ENCODE data around the gene FCMR.
"Not testable (repeated sequence)": the region's sequence is repeated elsewhere in the genome, so short reads cannot be mapped to it uniquely, and the experiment has no call there.

The FCMR gene

DNA sequence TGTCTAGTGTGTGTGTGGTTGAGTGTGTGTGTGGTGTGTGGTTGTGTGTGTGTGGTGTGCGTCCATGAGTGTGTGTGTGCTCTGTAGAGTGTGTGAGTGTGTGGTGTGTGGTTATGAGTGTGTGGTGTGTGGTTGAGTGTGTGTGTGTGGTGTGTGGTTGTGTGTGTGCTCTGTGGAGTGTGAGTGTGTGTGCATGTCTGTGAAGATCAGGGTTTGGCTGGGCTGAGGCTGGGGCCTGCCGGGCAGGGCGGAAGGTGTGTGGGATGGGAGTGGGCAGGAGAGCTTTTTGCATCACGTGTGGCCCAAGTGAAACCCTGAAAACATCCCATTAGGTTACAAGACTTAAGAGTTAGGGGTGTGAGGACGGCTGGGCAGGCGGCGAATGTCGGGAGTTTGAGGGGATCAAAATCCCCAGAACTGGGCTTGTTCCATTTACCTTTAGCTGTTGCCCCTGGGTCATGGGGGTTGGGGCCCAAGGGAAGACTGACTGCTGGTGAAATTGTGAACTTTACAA, 2.9 kb upstream of the FCMR start:
- Histone ChIP-seq H3K36me3 (replicated peaks) (no peaks in the 10 kb centered on the region), H3K4me3 (ENCODE audit: low read depth, low read length) (no peak overlapping the region), H3K27me3 (replicated peaks) (no peaks in the 10 kb centered on the region), H3K27ac (no peak overlapping the region)
- in situ Hi-C loops (cut with HindIII; ENCODE audit: low pct_ligation_motif_present, low sequenced_read_pairs), result no loop called here
- no peak for DNase-seq
- TF ChIP-seq, protein P1, sequence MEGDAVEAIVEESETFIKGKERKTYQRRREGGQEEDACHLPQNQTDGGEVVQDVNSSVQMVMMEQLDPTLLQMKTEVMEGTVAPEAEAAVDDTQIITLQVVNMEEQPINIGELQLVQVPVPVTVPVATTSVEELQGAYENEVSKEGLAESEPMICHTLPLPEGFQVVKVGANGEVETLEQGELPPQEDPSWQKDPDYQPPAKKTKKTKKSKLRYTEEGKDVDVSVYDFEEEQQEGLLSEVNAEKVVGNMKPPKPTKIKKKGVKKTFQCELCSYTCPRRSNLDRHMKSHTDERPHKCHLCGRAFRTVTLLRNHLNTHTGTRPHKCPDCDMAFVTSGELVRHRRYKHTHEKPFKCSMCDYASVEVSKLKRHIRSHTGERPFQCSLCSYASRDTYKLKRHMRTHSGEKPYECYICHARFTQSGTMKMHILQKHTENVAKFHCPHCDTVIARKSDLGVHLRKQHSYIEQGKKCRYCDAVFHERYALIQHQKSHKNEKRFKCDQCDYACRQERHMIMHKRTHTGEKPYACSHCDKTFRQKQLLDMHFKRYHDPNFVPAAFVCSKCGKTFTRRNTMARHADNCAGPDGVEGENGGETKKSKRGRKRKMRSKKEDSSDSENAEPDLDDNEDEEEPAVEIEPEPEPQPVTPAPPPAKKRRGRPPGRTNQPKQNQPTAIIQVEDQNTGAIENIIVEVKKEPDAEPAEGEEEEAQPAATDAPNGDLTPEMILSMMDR (IDR thresholded peaks at IDR 0.05; ENCODE audit: low read depth, low read length, missing control alignments), result no peak

DNA sequence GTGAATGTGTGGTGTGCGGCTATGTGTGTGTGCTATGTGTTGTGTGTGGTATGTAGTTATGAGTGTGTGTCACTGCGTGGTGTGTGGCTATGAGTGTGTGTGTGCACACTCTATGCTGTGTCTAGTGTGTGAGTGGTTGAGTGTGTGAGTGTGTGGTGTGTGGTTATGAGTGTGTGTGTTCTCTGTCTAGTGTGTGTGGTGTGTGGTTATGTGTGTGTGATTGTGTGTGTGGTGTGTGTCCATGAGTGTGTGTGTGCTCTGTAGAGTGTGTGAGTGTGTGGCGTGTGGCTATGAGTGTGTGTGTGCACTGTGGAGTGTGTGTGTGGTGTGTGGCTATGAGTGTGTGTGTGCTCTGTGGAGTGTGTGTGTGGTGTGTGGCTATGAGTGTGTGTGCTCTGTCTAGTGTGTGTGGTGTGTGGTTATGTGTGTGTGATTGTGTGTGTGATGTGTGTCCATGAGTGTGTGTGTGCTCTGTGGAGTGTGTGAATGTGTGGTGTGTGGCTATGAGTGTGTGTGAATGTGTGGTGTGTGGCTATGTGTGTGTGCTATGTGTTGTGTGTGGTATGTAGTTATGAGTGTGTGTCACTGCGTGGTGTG, 2.3 kb upstream of the FCMR start:
- H3K36me3 ChIP-seq (replicated peaks); H3K4me3 ChIP-seq (ENCODE audit: low read depth, low read length); DNase-seq; H3K27me3 ChIP-seq (replicated peaks); H3K27ac ChIP-seq; in situ Hi-C loops (cut with HindIII; ENCODE audit: low pct_ligation_motif_present, low sequenced_read_pairs): not testable (repeated sequence)

DNA sequence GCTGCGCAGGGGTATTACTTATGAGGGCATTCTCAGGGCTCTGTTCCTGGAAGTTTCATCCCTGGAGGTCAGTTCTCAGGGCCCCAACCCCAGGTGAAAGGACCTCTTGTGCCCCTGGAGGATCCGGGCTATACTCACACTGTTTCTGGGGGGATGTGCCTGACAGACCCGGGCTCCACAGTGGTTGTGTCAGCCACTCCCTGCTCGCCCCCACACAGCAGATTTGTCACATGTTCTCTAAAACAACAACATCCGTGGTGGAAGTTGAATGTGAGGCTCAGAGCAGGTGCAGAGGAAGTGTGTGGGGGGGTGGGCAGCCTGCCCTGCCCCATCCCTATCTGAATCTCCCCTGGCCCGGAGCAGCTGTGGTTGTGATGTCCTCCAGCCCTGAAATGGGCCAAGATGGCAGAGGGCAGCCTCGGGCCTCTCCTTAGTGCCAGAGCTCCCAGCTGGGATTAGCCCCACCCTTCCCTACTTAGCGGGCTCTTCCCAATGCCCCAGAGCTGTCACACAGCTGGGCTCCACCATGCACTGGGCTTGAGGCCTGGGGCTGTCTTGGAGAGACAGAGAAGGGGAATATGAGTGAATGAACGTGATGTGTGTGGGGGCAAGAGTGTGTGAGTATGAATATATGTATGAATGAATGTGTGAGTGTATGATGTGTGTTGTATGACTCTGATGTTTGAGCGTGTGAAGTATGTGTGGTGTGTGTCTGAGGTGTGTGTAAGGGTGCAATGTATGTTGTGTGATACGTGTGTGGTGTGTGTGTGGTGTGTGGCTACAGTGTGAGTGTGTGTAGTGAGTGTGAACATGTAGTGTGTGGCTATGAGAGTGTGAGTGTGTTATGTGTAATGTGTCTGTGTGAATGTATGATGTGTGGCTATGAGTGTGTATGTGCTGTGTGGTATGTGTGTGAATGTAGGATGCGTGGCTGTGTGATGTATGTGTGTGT, 1.5 kb upstream of the FCMR start:
- no peak for DNase-seq
- Histone ChIP-seq H3K27me3 (replicated peaks) (no peaks in the 10 kb centered on the region), H3K4me3 (ENCODE audit: low read depth, low read length) (no peak overlapping the region), H3K36me3 (replicated peaks) (no peaks in the 10 kb centered on the region), H3K27ac (no peak overlapping the region)
- TF ChIP-seq, protein P1 (IDR thresholded peaks at IDR 0.05; ENCODE audit: low read depth, low read length, missing control alignments), result no peak
- in situ Hi-C loops (cut with HindIII; ENCODE audit: low pct_ligation_motif_present, low sequenced_read_pairs), result no loop called here

DNA sequence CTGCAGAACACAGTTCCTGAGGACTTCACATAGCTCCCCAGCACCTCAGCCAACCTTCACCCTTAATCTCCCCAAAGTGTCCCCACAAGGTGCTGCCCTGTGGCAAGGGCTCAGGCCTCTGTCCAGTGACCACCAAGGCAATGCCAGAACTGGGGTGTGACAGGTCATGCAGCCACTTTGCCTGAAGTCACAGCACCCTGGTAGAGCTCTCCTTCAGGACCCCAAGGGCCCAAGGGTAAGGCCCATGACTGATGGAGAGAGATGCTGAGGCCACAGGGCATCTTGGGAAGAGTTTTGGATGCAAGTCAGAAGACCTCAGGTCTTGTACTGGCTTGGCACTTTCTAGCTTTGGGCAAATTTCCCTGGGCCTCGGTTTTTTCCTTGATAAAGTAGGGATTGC, 783 bp upstream of the FCMR start:
- H3K4me3 ChIP-seq (ENCODE audit: low read depth, low read length), result no peak overlapping the region
- no peak overlapping the region for H3K27ac ChIP-seq
- no peak for DNase-seq
- peaks cover 1% of the 10 kb centered on the region for H3K27me3 ChIP-seq (replicated peaks)
- TF ChIP-seq, protein P1 (IDR thresholded peaks at IDR 0.05; ENCODE audit: low read depth, low read length, missing control alignments), result no peak
- in situ Hi-C loops (cut with HindIII; ENCODE audit: low pct_ligation_motif_present, low sequenced_read_pairs), result no loop called here
- no peaks in the 10 kb centered on the region for H3K36me3 ChIP-seq (replicated peaks)

DNA sequence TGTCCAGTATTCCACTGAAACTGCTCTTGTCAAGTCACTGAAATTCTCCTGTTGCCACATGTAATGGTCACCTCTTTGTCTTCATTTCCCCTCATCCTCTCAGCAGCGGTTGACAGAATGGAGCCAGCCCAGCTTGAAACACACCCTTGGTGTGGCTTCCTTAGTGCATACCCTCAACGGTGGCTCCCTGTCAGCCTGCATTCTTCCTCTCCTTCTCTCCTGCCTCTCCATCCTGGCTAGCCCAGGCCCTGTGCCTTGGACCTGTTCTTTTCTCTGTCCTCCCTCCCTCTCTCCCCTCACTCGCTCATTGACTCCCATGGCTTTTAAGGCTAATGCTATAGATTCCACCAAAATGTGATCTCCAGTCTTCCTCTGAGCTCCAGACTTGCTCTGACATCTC, 3.7 kb downstream of the FCMR start:
- in situ Hi-C loops (cut with HindIII; ENCODE audit: low pct_ligation_motif_present, low sequenced_read_pairs), result no loop called here

More for the DNA sequence above, 3.7 kb downstream of the FCMR start:
- TF ChIP-seq, protein P1 (IDR thresholded peaks at IDR 0.05; ENCODE audit: low read depth, low read length, missing control alignments), result no peak
- H3K27ac ChIP-seq, result no peak overlapping the region
- DNase-seq, result no peak
- H3K36me3 ChIP-seq (replicated peaks), result no peaks in the 10 kb centered on the region
- H3K27me3 ChIP-seq (replicated peaks), result peaks cover 7% of the 10 kb centered on the region
- no peak overlapping the region for H3K4me3 ChIP-seq (ENCODE audit: low read depth, low read length)

Measured in brain microvascular endothelial cell (primary cell).